Stimulated activated CD4-positive, alpha-beta T cell treated with anti-CD3 and anti-CD28 coated beads, TNF-alpha, amount 100 ng/mL, for 4 hours (primary cell): ENCODE data around the gene ACP5.

ENCODE experiments used
- DNase-seq, 3 experiments: peaks; one replicate each; pipeline ENCODE4 v3.0.0-alpha.2; 2020; ENCODE audit warnings: low read depth in 3 of 3

ACP5 gene

DNA sequence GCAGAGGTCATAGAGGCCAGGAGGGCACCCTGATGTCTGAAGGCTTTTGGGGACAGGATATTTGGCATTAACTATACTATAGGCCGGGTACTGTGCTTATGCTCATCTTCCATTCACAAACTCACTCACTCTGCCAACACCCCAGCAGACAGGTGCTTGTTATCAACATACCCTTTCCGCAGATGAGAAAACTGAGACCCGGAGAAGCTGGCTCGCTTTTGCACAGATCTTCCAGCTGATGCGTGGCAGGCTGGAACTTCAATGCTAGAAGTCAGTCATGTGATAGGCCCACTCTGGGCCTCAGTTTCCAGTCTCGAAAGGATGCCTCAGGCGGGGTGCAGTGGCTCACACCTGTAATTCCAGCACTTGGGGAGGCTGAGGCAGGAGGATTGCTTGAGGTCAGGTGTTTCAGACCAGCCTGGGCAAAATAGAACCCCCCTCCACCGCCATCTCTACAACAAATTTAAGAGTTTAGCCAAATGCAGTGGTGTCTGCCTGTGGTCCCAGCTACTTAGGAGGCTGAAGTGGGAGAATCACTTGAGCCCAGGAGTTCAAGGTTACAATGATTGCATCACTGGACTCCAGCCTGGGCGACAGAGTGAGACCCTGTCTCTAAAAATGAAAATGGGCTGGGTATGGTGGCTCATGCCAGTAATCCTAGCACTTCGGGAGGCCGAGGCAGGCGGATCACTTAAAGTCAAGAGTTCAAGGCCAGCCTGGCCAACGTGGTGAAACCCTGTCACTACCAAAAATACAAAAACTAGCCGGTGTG is 29.3 kb downstream of the ACP5 start:
- DNase-seq = no peak

DNA sequence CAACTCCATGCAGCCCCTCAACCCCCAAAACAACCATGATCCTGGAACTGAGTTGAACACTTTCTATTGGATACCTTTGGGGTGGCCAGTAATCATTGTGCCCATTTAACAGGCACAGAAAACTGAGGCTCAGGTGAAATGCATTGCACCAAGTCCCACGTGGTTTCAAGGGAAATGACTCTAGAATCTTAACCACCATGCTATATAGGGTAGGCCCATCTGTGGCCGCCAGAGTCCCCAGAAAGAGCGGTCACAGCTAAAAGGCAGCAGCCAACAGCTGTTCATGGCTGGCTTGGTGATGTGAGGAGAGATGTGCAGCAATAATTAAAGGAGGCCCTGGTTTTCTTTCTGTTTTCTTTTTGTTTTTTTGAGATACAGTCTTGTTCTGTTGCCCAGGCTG is 36.2 kb downstream of the ACP5 start:
- DNase-seq = no peak

- DNase-seq = no peak
These were observed 36.8 kb downstream of the ACP5 start for GRCh38 chr19:11540645-11541044.

GRCh38 chr19:11539495-11540365 is 37.7 kb downstream of the ACP5 start:
- no peak for DNase-seq

GRCh38 chr19:11538232-11539036 is 39.0 kb downstream of the ACP5 start, which contains the start of gene CNN1:
CNN1 (plus strand) TSS chr19:11538851; CDS start chr19:11538928, 77 bp downstream.
- DNase-seq = no peak

DNA sequence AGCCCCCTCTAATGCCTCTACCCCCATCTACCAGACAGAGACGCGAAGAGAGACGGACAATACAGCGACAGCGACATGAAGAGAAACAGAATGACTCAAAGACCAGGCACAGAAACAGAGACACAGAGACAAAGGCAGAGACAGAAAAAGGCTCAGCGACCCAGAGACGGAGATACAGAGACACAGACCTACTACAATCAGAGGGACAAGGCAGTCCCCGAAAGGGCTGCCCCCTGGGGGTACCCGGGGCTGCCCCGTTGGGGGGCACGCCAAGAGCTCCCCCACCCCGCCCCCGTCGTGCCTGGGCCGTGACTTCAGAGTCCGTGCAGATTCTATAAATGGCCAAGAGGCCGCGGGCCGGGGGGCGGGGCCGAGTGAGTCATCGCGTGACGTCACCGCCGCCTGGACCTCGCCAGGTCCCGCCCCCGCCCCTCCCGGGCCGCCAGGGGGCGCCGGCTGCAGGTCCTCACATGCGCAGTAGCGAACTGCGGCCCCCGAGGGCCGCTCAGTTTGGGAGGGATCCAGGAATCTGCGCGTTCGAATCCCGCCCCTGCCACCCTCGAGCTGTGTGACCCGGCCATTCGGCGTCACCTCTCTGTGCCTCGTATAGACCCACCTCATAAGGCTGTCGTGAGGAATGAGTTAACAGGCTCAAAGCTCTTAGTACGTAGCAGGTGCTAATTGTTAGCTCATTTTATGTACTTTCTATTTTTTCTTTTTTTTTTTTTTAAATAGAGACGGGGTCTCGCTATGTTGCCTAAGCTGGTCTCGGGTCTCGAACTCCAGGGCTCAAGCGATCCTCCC is 41.5 kb downstream of the ACP5 start:
- peak; percentile 68 to 82 (median 76) for DNase-seq

DNA sequence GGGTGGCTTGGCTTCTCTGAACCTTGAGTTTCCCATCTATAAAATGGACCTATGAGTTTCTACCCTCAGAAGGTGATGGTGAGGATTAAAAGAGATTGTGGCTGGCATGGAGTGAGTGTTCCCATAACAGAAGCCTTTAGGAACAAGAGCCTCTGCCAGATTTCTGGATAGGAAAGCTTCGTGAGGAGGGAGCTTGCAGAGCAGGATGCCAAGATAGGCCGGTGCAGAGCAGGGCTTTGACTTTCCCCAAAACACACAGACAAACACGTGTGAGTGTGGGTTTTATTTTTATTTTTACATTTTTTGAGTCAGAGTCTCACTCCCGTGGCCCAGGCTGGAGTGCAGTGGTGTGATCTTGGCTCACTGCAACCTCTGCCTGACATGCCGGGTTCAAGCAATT is 42.5 kb downstream of the ACP5 start:
- DNase-seq = no peak

DNA sequence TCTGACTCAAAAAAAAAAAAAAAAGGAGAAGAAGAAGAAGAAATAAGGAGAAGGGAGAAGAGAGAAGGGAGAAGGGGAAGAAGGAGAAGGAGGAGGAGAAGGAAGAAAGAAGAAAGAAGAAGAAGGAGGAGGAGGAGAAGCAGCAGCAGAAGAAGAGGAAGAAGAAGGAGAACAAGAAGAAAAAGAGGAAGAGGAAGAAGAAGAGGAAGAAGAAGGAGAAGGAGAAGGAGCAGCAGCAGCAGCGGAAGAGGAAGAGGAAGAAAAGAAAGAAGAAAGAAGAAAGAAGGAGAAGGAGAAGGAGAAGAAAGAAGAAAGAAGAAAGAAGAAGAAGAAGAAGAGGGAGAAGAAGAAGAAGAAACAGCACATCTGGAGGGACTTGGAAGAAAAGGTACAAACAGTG is 42.9 kb downstream of the ACP5 start:
- DNase-seq = no peak

DNA sequence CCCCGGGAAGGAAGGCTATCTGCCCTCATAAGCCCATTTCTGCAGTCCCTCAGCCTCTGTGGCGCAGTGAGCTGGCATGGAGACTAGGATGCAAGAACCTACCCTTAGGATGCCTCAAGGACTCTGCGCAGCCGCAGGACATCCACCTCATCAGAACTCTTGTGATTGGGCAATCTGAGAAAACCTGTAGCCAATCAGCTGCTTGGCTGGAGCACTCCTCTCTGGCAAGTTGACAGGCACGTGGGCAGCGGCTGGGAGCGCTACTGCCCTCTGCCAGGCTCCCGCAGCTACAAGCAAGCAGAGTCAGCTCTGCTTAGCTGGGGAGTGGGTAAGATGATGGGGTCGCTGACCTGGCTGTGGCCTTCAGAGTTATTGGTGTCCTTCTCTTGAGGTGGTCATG is 47.0 kb downstream of the ACP5 start:
- peak in 1 of 3 experiments; percentile 9 for DNase-seq

- peak; percentile 83 to 87 (median 85) for DNase-seq
These were observed 48.7 kb downstream of the ACP5 start, which contains the start of gene ECSIT for GRCh38 chr19:11528551-11529341. ECSIT (minus strand) TSS chr19:11529134; CDS start chr19:11519170, 9,964 bp downstream.
